Stomach (tissue), 9 donors: ENCODE measurements around the gene COL12A1. TPM values are rescaled to one million over a fixed set of nuclear protein-coding genes. Genes with fewer than 3 reads are reported as not detected.

ENCODE experiments used
- DNase-seq, 2 donors: peaks; one replicate each; pipeline versions ENCODE4 v3.0.0 to v3.0.0-alpha.2; 2013 to 2019
- H3K27ac ChIP-seq, 5 donors: fragments of 200-600 bp in 4 of 5; sonication (generic) in 4 of 5; one replicate each; pipeline ENCODE4 v1.5.1; 2013 to 2019; ENCODE audit warnings: mild to moderate bottlenecking in 1 of 5, moderate library complexity in 1 of 5
- H3K27me3 ChIP-seq, 3 donors: fragments of 200-600 bp; sonication (generic); one replicate each; pipeline ENCODE4 v1.5.1; 2017 to 2019; ENCODE audit warnings: mixed run types in 1 of 3
- H3K36me3 ChIP-seq, 4 donors: fragments of 200-600 bp; sonication (generic); 1 replicate in 3 of 4; 2 replicates in 1 of 4; pipeline ENCODE4 v1.5.1; 2016 to 2019
- H3K4me1 ChIP-seq, 4 donors: fragments of 200-600 bp; sonication (generic); one replicate each; pipeline ENCODE4 v1.5.1; 2016 to 2019
- H3K4me3 ChIP-seq, 4 donors: fragments of 200-600 bp; sonication (generic) in 3 of 4; one replicate each; pipeline ENCODE4 v1.5.1; 2016 to 2019; ENCODE audit warnings: mild to moderate bottlenecking in 1 of 4
- H3K9me3 ChIP-seq, 4 donors: fragments of 200-600 bp; sonication (generic); one replicate each; pipeline ENCODE4 v1.5.1; 2016 to 2019
- EP300 ChIP-seq: sonication (generic); formaldehyde crosslinking; IDR thresholded peaks from one replicate; pipeline ENCODE4 v1.6.1; 2017; ENCODE audit warnings: antibody characterized with exemption
- POLR2A ChIP-seq, 4 donors: fragments of 450-650 bp; IDR thresholded peaks; one replicate each; pipeline ENCODE4 v1.6.1; 2016; ENCODE audit warnings: antibody characterized with exemption in 4 of 4, control low read depth in 2 of 4, mild to moderate bottlenecking in 1 of 4, moderate library complexity in 1 of 4
- POLR2AphosphoS5 ChIP-seq, 3 donors: sonication (generic); formaldehyde crosslinking; IDR thresholded peaks; one replicate each; pipeline ENCODE4 v1.6.1; 2016; ENCODE audit warnings: antibody characterized with exemption in 3 of 3
- WGBS, 5 donors: extraction: QIAGEN DNeasy Blood & Tissue Kit in 3 of 5; methylation state at CpG; one replicate each; pipeline versions ENCODE4 v1.1.5 to v1.1.7; 2013 to 2018; 5-methylcytosine and 5-hydroxymethylcytosine counted together
- intact Hi-C: fragments of 100-400 bp; cut with DNase I; formaldehyde crosslinking; loops from one replicate; pipeline ENCODE4 v1.15.1; 2023; ENCODE audit warnings: low total_unique reads
- polyA plus RNA-seq, 3 donors: library from polyadenylated mRNA; stranded (reverse); fragments of 200-250 nt; gene quantifications; one replicate each; pipeline ENCODE4 v1.2.3, GENCODE V29; 2013
- total RNA-seq, 5 donors: library from RNA; depleted of rRNA; stranded (reverse); fragments of >200 nt; gene quantifications; one replicate each; pipeline versions ENCODE4 v1.1.0 to v1.2.3, GENCODE V29; 2014 to 2016
- TF ChIP-seq, protein P1 (sequence below), 7 experiments: fragments of 450-650 bp in 4 of 7; fragments of 200-600 bp in 3 of 7; sonication (generic) in 3 of 7; IDR thresholded peaks; one replicate each; pipeline ENCODE4 v1.5.1; 2016 to 2019; ENCODE audit warnings: antibody characterized with exemption in 7 of 7, control low read depth in 2 of 7, mild to moderate bottlenecking in 1 of 7
- donor health status: healthy with polysubstance abuse.
- donor health status: Bipolar disorder and iron deficiency.
- donor health status: healthy.

COL12A1 gene
- total and polyA plus RNA-seq, 8 donors: 3.4 to 170 (median 20.3) TPM

- WGBS, 5 donors: 50 to 79% (median 59%) methylated on average over 3 of the region's 3 CpGs
Measured at GRCh38 chr6:75128878-75129570, 76.8 kb downstream of the COL12A1 start.

GRCh38 chr6:75126518-75126917 lies 79.3 kb downstream of the COL12A1 start:
- no peaks in the 10 kb centered on the region for H3K9me3 ChIP-seq
- TF ChIP-seq, protein P1, sequence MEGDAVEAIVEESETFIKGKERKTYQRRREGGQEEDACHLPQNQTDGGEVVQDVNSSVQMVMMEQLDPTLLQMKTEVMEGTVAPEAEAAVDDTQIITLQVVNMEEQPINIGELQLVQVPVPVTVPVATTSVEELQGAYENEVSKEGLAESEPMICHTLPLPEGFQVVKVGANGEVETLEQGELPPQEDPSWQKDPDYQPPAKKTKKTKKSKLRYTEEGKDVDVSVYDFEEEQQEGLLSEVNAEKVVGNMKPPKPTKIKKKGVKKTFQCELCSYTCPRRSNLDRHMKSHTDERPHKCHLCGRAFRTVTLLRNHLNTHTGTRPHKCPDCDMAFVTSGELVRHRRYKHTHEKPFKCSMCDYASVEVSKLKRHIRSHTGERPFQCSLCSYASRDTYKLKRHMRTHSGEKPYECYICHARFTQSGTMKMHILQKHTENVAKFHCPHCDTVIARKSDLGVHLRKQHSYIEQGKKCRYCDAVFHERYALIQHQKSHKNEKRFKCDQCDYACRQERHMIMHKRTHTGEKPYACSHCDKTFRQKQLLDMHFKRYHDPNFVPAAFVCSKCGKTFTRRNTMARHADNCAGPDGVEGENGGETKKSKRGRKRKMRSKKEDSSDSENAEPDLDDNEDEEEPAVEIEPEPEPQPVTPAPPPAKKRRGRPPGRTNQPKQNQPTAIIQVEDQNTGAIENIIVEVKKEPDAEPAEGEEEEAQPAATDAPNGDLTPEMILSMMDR (IDR thresholded peaks at IDR 0.05): no peak
- no peak for TF ChIP-seq EP300
- TF ChIP-seq POLR2A (IDR thresholded peaks at IDR 0.05): no peak
- no peak for TF ChIP-seq POLR2AphosphoS5 (IDR thresholded peaks at IDR 0.05)
- intact Hi-C loops: no loop called here
- DNase-seq: no peak
- H3K4me1 ChIP-seq: no peaks in the 10 kb centered on the region
- WGBS, 5 donors: 74 to 87% (median 85%) methylated on average over 2 of the region's 2 CpGs
- H3K36me3 ChIP-seq: peaks cover 3 to 23% (median 10%) of the 10 kb centered on the region in 4 donors
- no peak overlapping the region for H3K4me3 ChIP-seq
- no peak overlapping the region for H3K27ac ChIP-seq
- H3K27me3 ChIP-seq: no peaks in the 10 kb centered on the region

More at GRCh38 chr6:75128878-75129570, 76.8 kb downstream of the COL12A1 start:
- Histone ChIP-seq H3K4me1 (no peaks in the 10 kb centered on the region), H3K27ac (no peak overlapping the region), H3K27me3 (no peaks in the 10 kb centered on the region), H3K4me3 (no peak overlapping the region), H3K36me3 (peaks cover 3 to 18% (median 5%) of the 10 kb centered on the region in 4 donors), H3K9me3 (no peaks in the 10 kb centered on the region)
- TF ChIP-seq POLR2AphosphoS5 (IDR thresholded peaks at IDR 0.05): no peak
- no peak for DNase-seq
- intact Hi-C loops: no loop called here

DNA sequence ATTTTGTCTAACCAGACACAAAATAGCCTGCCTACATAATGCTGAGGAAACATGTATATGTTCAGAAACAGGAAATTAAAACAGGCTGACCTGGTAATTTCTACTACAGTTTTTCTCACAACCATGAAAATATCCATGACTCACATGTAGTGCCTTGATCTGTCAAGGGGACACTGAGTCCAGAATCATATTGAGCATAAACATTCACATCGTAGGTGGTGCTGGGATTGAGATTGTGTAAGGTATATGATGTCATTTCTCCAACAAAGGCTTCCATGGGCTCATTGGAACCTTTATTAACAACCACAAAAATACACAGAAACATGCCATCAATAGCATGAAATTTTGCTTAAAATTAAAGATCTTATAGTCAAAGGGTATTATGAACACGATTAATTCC lies 80.9 kb downstream of the COL12A1 start:
- no peak for DNase-seq
- intact Hi-C loops: no loop called here
- Histone ChIP-seq H3K4me3 (no peak overlapping the region), H3K9me3 (no peaks in the 10 kb centered on the region), H3K4me1 (no peaks in the 10 kb centered on the region), H3K27ac (no peak overlapping the region), H3K27me3 (no peaks in the 10 kb centered on the region), H3K36me3 (peaks cover 3 to 16% (median 10%) of the 10 kb centered on the region in 4 donors)
- TF ChIP-seq, protein P1 (IDR thresholded peaks at IDR 0.05): no peak
- WGBS, 5 donors: 84 to 94% (median 86%) methylated on average over 2 of the region's 2 CpGs

DNA sequence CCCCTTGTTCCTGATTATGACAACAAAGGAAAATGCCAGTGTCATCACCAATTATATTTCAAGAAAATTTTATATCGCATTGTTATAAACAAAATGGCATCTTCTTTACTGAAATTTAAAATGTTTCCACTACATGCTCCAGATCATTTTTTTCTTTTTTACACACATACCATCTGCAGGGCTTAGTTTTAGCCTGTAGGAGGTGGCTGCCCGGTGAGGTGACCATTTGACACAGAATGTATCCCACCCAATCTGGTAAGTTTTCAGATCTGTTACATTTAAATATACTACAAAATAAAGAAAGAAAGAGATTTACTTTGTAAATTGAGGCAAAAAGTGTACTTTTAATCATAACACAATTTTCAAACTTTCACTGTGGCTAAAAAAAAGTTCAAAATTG lies 81.8 kb downstream of the COL12A1 start:
- 47 to 93% (median 81%) methylated on average over 2 of the region's 2 CpGs for WGBS, 5 donors
- no peak overlapping the region for H3K4me3 ChIP-seq
- no peaks in the 10 kb centered on the region for H3K4me1 ChIP-seq
- H3K27ac ChIP-seq: no peak overlapping the region
- no peaks in the 10 kb centered on the region for H3K9me3 ChIP-seq
- no peak for DNase-seq
- intact Hi-C loops: no loop called here
- no peak for TF ChIP-seq POLR2A (IDR thresholded peaks at IDR 0.05)
- TF ChIP-seq POLR2AphosphoS5 (IDR thresholded peaks at IDR 0.05): no peak
- TF ChIP-seq, protein P1 (IDR thresholded peaks at IDR 0.05): no peak
- H3K36me3 ChIP-seq: peaks cover 3 to 17% (median 12%) of the 10 kb centered on the region in 4 donors
- no peaks in the 10 kb centered on the region for H3K27me3 ChIP-seq

DNA sequence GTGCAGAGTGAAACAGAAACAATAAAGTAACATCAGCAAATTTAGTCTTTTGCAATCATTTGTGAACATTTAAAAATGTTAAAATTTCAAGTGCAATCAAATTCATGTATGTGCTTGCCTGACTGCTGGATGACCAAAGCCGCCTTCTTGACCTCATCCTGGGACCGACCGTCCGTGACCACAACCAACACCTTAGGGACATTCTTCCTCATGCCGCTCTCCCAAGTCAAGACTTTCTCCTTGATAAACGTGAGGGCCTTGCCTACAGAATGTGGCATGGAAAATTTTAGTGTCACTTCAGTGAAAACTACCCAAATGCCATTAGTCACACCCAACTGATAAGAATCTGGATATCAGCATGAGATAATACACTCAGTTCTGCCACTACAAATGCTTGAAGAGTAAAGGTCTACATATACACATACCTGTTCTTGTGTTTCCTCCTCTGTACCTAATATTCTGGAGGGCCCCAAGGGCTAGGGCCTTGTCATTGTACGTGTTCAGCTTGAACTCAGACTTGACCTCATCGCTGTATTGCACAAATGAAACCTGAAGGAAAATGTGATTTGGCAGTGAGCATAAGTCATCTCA lies 86.8 kb downstream of the COL12A1 start:
- intact Hi-C loops: no loop called here
- Histone ChIP-seq H3K27ac (no peak overlapping the region), H3K36me3 (peaks cover 0 to 18% (median 14%) of the 10 kb centered on the region in 4 donors), H3K9me3 (no peaks in the 10 kb centered on the region), H3K27me3 (no peaks in the 10 kb centered on the region), H3K4me1 (peaks cover 0 to 19% (median 8%) of the 10 kb centered on the region in 4 donors), H3K4me3 (no peak overlapping the region)
- 86 to 92% (median 90%) methylated on average over 8 of the region's 8 CpGs for WGBS, 5 donors
- TF ChIP-seq, protein P1 (IDR thresholded peaks at IDR 0.05): no peak
- no peak for TF ChIP-seq POLR2A (IDR thresholded peaks at IDR 0.05)
- no peak for TF ChIP-seq POLR2AphosphoS5 (IDR thresholded peaks at IDR 0.05)
- TF ChIP-seq EP300: no peak
- DNase-seq: no peak
